ENCODE results near the gene THADA. TPM values are rescaled to one million over a fixed set of nuclear protein-coding genes. Genes with fewer than 3 reads are reported as not detected.

Gene THADA
- polyA plus RNA-seq, 1 donor: 17.0 TPM

GRCh38 chr2:43276266-43276941 is 319.4 kb downstream of the THADA start:
- no peak for DNase-seq (ENCODE audit: low read depth)

GRCh38 chr2:43274721-43275120 is 321.1 kb downstream of the THADA start:
- DNase-seq (ENCODE audit: low read depth): no peak

DNA sequence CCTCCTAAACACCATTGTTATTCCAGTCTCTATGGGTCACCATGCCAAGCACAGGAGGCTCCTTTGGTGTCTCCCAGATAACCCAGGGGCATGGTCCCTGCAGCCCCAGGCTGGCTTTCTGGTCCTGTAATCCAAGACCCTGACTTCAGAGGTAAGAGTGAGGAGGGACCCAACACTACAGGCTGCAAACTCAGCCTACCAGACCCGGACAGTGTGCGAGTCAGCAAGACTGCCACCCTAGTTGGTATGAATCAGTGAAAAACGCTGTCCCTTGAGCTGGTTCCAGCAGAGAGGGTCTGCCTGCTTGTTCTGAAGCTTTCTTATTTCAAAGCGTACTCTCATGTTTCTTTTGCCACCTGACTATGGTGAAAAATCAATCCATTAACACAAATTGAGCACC is 321.8 kb downstream of the THADA start:
- DNase-seq (ENCODE audit: low read depth): no peak

DNA sequence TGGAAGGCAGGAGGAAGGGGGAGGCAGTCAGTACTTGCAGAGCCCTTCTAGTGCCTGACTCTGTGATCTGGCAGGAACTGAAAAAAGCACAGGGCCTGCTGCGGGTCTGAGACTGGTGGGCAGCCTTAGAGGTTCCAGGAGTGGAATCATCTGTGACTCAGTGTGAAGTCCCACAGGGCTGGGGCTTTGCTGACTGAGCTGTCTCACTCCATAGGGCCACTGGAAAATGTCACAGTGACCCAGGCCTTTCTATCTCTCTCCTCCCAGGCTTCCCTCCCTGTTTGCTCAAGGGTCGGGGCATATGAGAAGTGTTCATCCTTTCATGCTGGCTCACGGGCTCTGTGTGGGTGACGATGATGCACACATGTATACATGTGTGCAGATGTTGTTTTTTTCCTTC is 322.3 kb downstream of the THADA start:
- no peak for DNase-seq (ENCODE audit: low read depth)

DNA sequence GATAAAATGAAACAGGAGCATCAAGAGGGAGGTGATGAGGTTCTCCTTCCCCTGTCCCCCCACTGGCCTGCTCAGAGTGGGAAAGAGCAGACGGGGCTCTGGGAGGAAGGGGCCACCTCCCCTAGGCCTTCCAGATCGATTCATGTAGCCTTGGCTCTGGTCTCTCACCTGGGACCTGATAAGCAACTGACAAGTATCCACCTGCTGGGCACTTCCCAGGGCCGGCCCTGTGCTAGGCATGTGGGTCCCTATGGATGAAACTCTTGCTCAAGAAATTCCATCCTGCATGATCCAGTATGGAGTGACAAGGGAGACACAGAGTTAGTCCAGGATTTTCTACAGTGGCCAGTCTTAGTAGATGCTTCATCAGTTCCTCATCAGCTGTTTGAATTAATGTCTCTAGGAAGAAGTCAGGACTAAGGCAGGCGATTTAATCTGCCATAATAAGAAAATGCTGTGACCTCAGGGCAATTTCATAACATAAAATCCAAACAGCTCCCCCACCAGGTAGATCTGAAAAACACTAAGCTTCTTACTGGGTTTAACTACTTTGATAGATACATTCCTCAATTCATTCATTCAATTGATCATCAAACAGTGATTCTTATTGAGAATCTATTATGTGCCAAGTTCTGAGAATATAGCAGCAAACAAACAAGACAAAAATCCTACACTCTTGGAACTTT is 324.8 kb downstream of the THADA start:
- no peak for DNase-seq (ENCODE audit: low read depth)

DNA sequence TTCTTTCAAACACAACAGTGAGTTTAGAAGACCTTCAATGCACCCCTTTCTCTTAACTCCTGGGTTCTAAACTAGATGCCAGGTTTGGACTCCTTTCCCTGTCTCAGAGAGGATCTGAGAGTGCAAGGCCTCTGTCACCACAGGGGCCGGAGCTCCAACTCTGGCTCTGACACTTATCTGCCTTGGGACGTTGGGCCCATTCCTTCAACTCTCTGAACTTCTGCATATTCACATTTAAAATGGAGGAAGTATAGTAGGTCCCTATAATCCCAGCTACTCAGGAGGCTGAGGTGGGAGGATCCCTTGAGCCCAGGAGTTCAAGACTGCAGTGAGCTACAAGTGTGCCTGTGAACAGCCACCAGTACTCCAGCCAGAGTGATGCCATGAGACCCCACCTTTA is 325.4 kb downstream of the THADA start:
- DNase-seq (ENCODE audit: low read depth): no peak

DNA sequence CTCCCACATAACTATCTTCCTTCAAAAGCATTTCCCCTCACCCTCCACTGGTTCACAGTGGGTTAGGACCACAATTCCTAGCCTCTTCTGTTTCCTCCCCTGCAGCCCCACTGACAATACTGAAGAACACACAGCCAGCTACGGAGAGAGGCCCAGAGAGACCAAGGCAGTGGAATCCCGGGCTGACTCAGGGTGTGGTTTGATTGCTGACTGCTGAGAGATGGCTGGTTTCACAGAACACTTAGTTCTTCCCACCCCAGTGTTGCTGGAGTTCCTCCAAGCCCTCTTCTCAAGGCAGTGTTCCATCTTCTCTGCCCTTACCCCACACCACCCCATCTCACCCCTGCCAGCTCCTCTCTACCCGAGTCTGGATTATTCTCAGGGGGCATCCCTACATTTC is 326.1 kb downstream of the THADA start:
- DNase-seq (ENCODE audit: low read depth): no peak

GRCh38 chr2:43269074-43269572 is 326.7 kb downstream of the THADA start:
- no peak for DNase-seq (ENCODE audit: low read depth)

DNA sequence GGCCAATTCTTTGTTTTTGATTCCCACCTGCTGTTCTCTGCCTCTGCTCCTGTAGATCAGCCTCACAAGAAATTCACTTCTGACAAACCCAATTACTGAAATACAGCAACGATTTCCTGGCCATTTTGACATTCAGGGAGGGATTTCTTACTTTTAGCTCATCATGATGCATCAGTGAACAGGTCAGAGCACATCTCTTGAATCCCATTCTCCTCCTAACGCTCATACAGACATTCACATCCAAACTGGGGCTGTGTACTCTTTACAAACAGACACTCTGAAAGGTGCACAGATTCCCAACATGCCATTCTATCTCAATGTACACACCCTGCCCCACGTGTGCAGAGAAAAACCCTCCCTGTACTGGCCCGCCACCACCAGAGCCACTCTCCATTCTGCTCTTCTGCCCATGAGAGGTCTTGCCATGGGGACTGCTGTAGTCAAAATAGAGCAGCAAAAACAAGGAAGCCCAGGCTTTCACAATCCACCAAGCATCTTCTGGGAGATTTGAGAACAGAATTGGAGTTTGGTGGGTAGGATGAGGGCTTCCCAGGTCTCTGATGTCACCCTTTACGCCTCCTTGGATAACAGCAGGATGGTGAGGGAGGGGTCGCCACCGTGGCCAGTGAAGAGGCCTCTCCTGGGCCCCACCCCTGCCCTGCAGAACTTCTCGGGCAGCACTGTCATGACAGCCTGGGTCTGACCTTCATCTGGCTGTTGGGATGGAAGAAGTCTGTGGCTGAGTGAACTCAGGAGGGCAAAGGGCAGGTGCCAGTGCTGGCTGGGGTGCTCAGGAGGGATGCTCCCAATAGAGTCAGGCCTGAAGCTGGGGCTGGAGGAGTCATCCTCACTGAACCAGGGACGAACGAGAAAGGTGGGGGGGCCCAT is 327.5 kb downstream of the THADA start:
- no peak for DNase-seq (ENCODE audit: low read depth)

GRCh38 chr2:43267381-43267780 is 328.5 kb downstream of the THADA start:
- no peak for DNase-seq (ENCODE audit: low read depth)

DNA sequence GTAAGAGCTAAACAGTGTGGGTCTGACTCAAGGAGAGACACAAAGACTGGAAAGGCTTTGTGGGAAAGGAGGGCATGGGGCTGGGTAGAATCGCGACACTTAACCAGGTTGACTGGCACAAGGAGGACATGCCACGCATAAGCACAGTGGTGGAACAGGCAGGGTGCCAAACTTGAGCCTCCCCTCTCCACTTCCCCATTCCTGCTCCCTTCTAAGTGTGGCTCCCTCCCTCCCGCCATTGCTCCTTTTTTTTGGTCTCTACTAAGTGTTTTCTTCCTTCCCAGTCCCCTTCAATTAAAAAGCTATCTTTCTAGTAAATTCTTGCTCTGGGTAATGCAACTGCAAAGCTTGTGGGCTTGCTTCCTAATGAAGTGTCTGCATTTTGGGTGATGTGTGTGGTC is 329.1 kb downstream of the THADA start:
- DNase-seq (ENCODE audit: low read depth): no peak

DNA sequence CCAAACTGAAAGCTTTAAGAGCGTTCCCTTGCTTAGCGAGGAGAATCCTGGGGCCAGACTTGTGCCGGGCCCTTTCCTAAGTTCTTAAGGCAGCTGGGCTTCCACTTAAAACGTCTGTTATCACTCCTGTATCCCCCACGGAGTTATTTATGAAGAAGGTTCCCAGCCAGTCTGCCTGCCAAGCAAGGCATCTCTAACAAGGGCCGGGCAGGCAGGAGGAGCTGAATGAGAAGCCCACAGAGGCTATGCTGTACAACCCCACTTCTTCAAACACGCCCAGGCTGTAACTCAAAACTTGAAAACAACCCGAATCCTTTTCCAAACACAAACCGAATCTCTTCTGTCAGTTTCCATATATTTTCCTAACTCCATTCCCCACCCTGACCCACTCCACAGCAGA is 330.4 kb downstream of the THADA start:
- no peak for DNase-seq (ENCODE audit: low read depth)

DNA sequence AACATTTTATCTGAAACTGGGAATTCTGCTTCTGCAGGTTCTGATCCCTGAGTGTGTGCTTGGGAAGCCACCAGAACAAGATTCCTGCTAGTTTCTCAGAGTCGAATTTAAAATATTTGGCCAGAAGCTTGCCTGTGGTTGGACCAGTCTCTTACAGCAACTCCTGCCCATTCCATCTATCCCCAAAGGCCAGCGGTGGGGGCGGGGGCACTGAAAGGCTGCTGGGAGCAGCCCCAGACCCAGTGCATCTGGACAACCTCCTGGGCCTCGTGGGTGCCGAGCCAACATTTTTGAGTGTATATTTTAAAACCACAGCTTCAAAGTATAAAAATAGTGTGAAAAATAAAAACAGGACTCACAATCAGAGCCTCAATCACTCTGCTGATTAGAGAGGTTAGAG is 330.8 kb downstream of the THADA start:
- DNase-seq (ENCODE audit: low read depth): no peak

GRCh38 chr2:43262951-43263350 is 332.9 kb downstream of the THADA start:
- no peak for DNase-seq (ENCODE audit: low read depth)

DNA sequence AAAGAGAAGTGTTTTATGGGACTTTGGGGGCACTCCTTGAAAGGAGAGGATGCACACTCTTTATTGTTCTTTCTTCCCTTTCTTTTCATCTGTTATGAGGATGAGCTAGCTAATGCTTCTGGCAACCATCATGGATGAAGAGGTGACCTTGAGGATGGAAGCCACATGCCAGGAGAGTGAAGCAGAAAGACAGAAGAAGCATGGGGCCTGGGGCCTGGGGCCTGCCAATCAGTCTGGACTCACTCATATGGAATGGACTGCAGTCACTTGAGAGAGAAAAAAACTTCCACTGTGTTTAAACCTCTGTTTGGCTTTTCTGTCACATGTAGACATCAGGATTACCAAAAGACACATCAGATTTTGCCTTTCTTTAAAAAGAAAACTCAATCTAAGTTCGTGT is 333.6 kb downstream of the THADA start:
- no peak for DNase-seq (ENCODE audit: low read depth)

DNA sequence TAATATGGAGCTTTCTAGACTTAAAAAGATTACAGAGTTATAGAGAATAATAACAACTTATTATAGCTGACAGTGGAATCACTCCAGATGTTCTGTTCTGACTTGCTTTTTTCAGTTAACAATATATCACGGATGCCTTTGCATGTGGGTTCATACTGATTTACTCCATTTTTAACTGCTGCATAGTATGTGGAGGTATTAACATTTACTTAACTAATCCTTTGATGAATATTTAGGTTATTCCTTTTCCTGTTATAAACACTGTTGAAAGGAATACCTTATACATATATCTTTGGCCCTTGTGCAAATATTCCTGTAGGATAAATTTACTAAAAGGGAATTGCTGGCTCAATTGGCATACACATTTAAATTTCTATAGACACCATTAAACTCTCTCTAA is 336.3 kb downstream of the THADA start:
- no peak for DNase-seq (ENCODE audit: low read depth)

DNA sequence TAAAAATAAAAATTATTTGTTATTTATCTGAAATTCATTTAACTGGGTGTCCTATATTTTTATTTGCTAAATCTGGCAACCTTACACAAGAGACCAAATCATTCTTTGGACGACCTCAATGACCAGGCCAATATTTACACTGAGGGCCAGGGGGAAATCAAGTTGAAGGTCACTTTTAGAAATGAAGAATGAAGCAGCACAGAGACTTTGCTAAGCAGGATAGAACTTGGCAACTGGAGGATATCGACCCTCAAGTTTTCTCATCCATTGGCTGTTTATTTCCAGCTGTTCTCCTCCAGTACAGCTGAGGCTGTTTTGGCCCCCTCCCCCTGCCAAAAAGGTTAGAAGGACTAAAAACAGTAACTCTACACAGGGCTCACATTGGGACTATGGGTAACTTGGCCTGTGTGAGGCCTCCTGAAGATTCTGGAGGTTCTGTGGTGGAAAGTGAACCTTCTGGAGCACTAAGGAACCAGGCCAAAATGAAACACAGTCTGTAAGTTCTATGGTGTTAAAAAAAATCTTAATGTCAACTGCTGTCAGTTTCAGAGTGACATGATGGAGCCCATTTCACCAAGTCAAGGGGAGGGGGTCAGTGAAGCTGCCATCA is 337.2 kb downstream of the THADA start:
- DNase-seq (ENCODE audit: low read depth): no peak

- DNase-seq (ENCODE audit: low read depth): no peak
These were observed 340.4 kb downstream of the THADA start for GRCh38 chr2:43255296-43255910.

GRCh38 chr2:43254331-43254730 is 341.5 kb downstream of the THADA start:
- no peak for DNase-seq (ENCODE audit: low read depth)

- DNase-seq (ENCODE audit: low read depth): peak; percentile 94
These were observed 344.6 kb downstream of the THADA start for GRCh38 chr2:43251171-43251731.

DNA sequence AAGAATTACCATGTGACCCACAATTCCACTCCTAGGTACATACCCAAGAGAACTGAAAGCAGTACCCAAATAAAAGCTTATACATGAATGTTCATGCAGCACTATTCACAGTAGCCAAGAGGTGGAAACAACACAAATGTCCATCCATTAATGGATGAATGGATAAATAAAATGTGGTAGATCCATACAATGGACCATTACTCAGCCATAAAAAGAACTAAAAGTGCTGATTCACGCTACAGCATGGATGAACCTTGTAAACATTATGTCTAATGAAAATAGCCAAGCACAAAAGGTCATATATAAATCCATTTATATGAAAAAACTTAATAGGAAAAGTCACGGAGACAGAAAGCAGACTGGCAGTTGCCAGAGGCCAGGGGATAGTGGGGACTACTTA is 345.8 kb downstream of the THADA start:
- DNase-seq (ENCODE audit: low read depth): no peak

All from forelimb muscle (tissue), 1 donor.